Naive B cell (primary cell): ENCODE results near the gene ACKR1. TPM values are rescaled to one million over a fixed set of nuclear protein-coding genes. Genes with fewer than 3 reads are reported as not detected.

Experiments used
- polyA plus RNA-seq, 6 donors: library from polyadenylated mRNA; unstranded; fragments of 300-500 nt; fragmentation: Illumina TruSeq; gene quantifications; one replicate each; pipeline ENCODE4 v1.2.3, GENCODE V29; 2021; ENCODE audit warnings: low read depth in 6 of 6

The ACKR1 gene
- polyA plus RNA-seq, 6 donors from 2014 or later: not detected

Other genes starting within 250 kb of the ACKR1 start
- gene IFI16, start 195.0 kb upstream of the ACKR1 start, polyA plus RNA-seq: 100 to 1,000 TPM; 143 to 262 (median 206) TPM
- 10 to 100 TPM in 2 of 6 donors, 1 to 10 TPM in 4; 3.4 to 21.5 (median 5.1) TPM for gene AIM2, start 128.1 kb upstream of the ACKR1 start, polyA plus RNA-seq
- gene CADM3, start 33.3 kb upstream of the ACKR1 start, polyA plus RNA-seq: not detected
- gene FCER1A, start 97.5 kb downstream of the ACKR1 start, polyA plus RNA-seq: 1 to 10 TPM in 1 of 6 donors, under 1 TPM in 3, not detected in 2; 0.27 to 1.6 (median 0.49) TPM
- not detected for gene OR10J4, start 227.3 kb downstream of the ACKR1 start, polyA plus RNA-seq
- gene OR10J1, start 234.8 kb downstream of the ACKR1 start, polyA plus RNA-seq: not detected